Measurements from ENCODE around the gene SLC22A8.

GRCh38 chr11:63001456-63001855 lies 14.2 kb downstream of the SLC22A8 start:
- TF ChIP-seq POLR2A (IDR thresholded peaks at IDR 0.05) = no peak
- TF ChIP-seq, protein P1, sequence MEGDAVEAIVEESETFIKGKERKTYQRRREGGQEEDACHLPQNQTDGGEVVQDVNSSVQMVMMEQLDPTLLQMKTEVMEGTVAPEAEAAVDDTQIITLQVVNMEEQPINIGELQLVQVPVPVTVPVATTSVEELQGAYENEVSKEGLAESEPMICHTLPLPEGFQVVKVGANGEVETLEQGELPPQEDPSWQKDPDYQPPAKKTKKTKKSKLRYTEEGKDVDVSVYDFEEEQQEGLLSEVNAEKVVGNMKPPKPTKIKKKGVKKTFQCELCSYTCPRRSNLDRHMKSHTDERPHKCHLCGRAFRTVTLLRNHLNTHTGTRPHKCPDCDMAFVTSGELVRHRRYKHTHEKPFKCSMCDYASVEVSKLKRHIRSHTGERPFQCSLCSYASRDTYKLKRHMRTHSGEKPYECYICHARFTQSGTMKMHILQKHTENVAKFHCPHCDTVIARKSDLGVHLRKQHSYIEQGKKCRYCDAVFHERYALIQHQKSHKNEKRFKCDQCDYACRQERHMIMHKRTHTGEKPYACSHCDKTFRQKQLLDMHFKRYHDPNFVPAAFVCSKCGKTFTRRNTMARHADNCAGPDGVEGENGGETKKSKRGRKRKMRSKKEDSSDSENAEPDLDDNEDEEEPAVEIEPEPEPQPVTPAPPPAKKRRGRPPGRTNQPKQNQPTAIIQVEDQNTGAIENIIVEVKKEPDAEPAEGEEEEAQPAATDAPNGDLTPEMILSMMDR (IDR thresholded peaks at IDR 0.05) = no peak

Measured in lower leg skin (tissue), 3 donors.